Measurements from ENCODE around the gene CBX4. TPM values are rescaled to one million over a fixed set of nuclear protein-coding genes. Genes with fewer than 3 reads are reported as not detected.

The CBX4 gene
- total RNA-seq, 1 donor from 2014 or later, result 39.6 TPM

DNA sequence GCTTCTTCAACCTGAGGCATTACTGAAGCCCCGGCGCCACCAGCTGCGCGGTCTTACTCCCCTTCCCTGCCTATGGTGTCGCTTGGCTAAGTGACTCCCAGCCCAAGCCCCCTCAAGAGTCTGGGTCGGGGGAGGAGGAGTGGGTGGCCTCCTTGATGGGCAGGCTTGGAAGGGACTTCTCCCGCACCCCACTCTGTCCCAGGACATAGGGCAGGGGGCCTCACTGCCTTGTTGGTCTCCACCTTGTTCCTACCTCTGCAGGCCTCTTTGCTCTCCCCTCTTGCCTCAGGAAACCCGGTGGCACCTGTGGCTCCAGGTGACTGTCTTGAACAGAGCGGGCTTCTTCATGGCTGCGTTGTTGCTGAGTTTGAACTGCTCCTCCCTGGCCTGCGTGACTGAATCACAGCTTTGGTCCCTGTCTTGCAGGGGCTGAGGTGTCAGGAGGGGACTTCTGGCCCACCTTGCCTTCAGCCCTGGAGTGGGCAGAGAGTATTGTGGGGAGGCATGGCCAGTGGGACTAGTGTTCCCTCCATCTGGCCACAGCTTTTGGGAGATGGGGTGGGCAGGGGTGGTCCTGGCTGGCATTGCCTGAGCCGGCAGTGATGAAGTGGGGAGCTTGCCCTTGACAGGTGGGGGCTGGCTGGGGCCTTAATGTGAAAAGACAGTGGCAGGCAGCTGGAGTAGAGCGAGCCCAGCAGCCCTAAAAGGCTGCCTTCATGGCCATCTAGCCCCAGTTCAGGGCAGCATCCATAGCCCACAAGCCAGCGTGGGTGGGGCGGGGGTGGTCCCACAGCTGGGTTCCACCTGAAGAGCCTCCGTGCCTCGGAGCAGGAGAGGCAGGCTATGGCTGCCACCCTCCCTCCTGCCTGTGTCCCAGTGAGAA lies 54.0 kb downstream of the CBX4 start:
- Mint-ChIP-seq H3K9me3 (no peaks in the 10 kb centered on the region), H3K27ac (no peak overlapping the region), H3K4me1 (ENCODE audit: unreplicated experiment) (peaks cover 28% of the 10 kb centered on the region), H3K4me3 (no peak overlapping the region), H3K36me3 (peaks cover 25% of the 10 kb centered on the region), H3K27me3 (peaks cover 39% of the 10 kb centered on the region)
- no peak for TF ChIP-seq CTCF (conservative IDR thresholded peaks at IDR 0.05)
- DNase-seq (ENCODE audit: extremely low spot score, unreplicated experiment), result no peak

GRCh38 chr17:79784353-79785016 lies 54.8 kb downstream of the CBX4 start:
- no peak for TF ChIP-seq CTCF (conservative IDR thresholded peaks at IDR 0.05)
- no peak overlapping the region for H3K27ac Mint-ChIP-seq
- peaks cover 35% of the 10 kb centered on the region for H3K4me1 Mint-ChIP-seq (ENCODE audit: unreplicated experiment)
- no peak for DNase-seq (ENCODE audit: extremely low spot score, unreplicated experiment)
- no peaks in the 10 kb centered on the region for H3K9me3 Mint-ChIP-seq
- H3K4me3 Mint-ChIP-seq, result no peak overlapping the region
- H3K36me3 Mint-ChIP-seq, result peaks cover 32% of the 10 kb centered on the region
- peaks cover 36% of the 10 kb centered on the region for H3K27me3 Mint-ChIP-seq

DNA sequence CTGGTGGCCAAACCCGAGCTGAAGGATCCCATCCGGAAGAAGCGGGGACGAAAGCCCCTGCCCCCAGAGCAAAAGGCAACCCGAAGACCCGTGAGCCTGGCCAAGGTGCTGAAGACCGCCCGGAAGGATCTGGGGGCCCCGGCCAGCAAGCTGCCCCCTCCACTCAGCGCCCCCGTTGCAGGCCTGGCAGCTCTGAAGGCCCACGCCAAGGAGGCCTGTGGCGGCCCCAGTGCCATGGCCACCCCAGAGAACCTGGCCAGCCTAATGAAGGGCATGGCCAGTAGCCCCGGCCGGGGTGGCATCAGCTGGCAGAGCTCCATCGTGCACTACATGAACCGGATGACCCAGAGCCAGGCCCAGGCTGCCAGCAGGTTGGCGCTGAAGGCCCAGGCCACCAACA lies 55.3 kb downstream of the CBX4 start:
- peaks cover 32% of the 10 kb centered on the region for H3K36me3 Mint-ChIP-seq
- TF ChIP-seq CTCF (conservative IDR thresholded peaks at IDR 0.05), result no peak
- H3K4me1 Mint-ChIP-seq (ENCODE audit: unreplicated experiment), result peaks cover 35% of the 10 kb centered on the region
- no peak overlapping the region for H3K27ac Mint-ChIP-seq
- H3K9me3 Mint-ChIP-seq, result no peaks in the 10 kb centered on the region
- H3K27me3 Mint-ChIP-seq, result peaks cover 30% of the 10 kb centered on the region
- H3K4me3 Mint-ChIP-seq, result no peak overlapping the region
- DNase-seq (ENCODE audit: extremely low spot score, unreplicated experiment), result no peak

Other genes with a start within 250 kb of the CBX4 start
- 1.6 and 2.0 TPM in 2 replicates for gene RBFOX3, start 228.4 kb downstream of the CBX4 start, total RNA-seq (ENCODE audit: low replicate concordance)
- gene ENPP7, start 108.5 kb downstream of the CBX4 start, total RNA-seq (ENCODE audit: low replicate concordance), result 5.3 and 20.5 TPM in 2 replicates
- 21.6 and 72.0 TPM in 2 replicates for gene CBX2, start 61.3 kb downstream of the CBX4 start, total RNA-seq (ENCODE audit: low replicate concordance)
- gene CBX8, start 42.4 kb downstream of the CBX4 start, total RNA-seq (ENCODE audit: low replicate concordance), result 13.3 and 16.0 TPM in 2 replicates
- 35.5 and 71.9 TPM in 2 replicates for gene TBC1D16, start 196.4 kb upstream of the CBX4 start, total RNA-seq (ENCODE audit: low replicate concordance)
- 8.5 and 29.6 TPM in 2 replicates for gene CCDC40, start 197.2 kb upstream of the CBX4 start, total RNA-seq (ENCODE audit: low replicate concordance)

Data from type B pancreatic cell (in vitro differentiated cells).